A549 (cell line): ENCODE results near the gene UBE2S.

Experiments
- CBX2 ChIP-seq: fragments of 200-600 bp; sonication (generic); IDR thresholded peaks from 2 replicates; pipeline ENCODE4 v1.6.1; 2016; ENCODE audit warnings: low read depth, mild to moderate bottlenecking, borderline replicate concordance
- CEBPB ChIP-seq, 2 experiments: fragments of >200 bp in 1 of 2; sonication (Bioruptor Twin) in 1 of 2; formaldehyde crosslinking in 1 of 2; IDR thresholded peaks; 2 replicates each; pipeline ENCODE4 v1.6.1; 2012 to 2016
- CTCF ChIP-seq: fragments of >200 bp; sonication (Bioruptor Twin); formaldehyde crosslinking; IDR thresholded peaks from 3 replicates; pipeline ENCODE4 v1.5.1; 2016
- EP300 ChIP-seq, 2 experiments: fragments of >200 bp; sonication (Bioruptor Twin); formaldehyde crosslinking; IDR thresholded peaks; 2 replicates in 1 of 2; 3 replicates in 1 of 2; pipeline ENCODE4 v1.6.1; 2016 to 2017
- HDAC2 ChIP-seq: fragments of 200-600 bp; sonication (generic); IDR thresholded peaks from 2 replicates; pipeline ENCODE4 v1.6.1; 2016
- HEYL ChIP-seq: fragments of 250-450 bp; sonication (Bioruptor Pico); IDR thresholded peaks from 2 replicates; pipeline ENCODE4 v1.8.0; 2021; ENCODE audit warnings: mild to moderate bottlenecking, moderate library complexity
- HMGXB4 ChIP-seq: fragments of 250-450 bp; sonication (Bioruptor Pico); IDR thresholded peaks from 2 replicates; pipeline ENCODE4 v1.5.0; 2021; ENCODE audit warnings: mild to moderate bottlenecking, moderate library complexity, borderline replicate concordance
- PBX3 ChIP-seq: IDR thresholded peaks from 2 replicates; pipeline ENCODE4 v1.6.1; 2012
- POLR2A ChIP-seq: IDR thresholded peaks from 2 replicates; pipeline ENCODE4 v1.6.1; 2012; ENCODE audit warnings: mild to moderate bottlenecking, low read length
- RFX5 ChIP-seq: fragments of 450-650 bp; IDR thresholded peaks from 2 replicates; pipeline ENCODE4 v1.7.1; 2014; ENCODE audit warnings: antibody characterized with exemption, mild to moderate bottlenecking, moderate library complexity
- ZC3H11A ChIP-seq: fragments of 450-650 bp; IDR thresholded peaks from 2 replicates; pipeline ENCODE4 v1.6.1; 2014; ENCODE audit warnings: antibody characterized with exemption, mild to moderate bottlenecking

- no peak for TF ChIP-seq POLR2A
- TF ChIP-seq EP300 (IDR thresholded peaks at IDR 0.05): no peak
- TF ChIP-seq PBX3: no peak
- TF ChIP-seq CTCF: no peak
- no peak for TF ChIP-seq ZC3H11A
- TF ChIP-seq HMGXB4 (CRISPR knock-in tag): no peak
- no peak for TF ChIP-seq HEYL (CRISPR knock-in tag)
- no peak for TF ChIP-seq RFX5
- TF ChIP-seq CBX2: no peak
- TF ChIP-seq CEBPB (IDR thresholded peaks at IDR 0.05): no peak
- TF ChIP-seq HDAC2: no peak
Observed at GRCh38 chr19:55419624-55420236, 12.1 kb upstream of the UBE2S start.
